ENCODE results near the gene CYP3A7.

Gene CYP3A7

GRCh38 chr7:99733448-99733847 lies 1.5 kb downstream of the CYP3A7 start:
- TF ChIP-seq, protein P1, sequence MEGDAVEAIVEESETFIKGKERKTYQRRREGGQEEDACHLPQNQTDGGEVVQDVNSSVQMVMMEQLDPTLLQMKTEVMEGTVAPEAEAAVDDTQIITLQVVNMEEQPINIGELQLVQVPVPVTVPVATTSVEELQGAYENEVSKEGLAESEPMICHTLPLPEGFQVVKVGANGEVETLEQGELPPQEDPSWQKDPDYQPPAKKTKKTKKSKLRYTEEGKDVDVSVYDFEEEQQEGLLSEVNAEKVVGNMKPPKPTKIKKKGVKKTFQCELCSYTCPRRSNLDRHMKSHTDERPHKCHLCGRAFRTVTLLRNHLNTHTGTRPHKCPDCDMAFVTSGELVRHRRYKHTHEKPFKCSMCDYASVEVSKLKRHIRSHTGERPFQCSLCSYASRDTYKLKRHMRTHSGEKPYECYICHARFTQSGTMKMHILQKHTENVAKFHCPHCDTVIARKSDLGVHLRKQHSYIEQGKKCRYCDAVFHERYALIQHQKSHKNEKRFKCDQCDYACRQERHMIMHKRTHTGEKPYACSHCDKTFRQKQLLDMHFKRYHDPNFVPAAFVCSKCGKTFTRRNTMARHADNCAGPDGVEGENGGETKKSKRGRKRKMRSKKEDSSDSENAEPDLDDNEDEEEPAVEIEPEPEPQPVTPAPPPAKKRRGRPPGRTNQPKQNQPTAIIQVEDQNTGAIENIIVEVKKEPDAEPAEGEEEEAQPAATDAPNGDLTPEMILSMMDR (conservative IDR thresholded peaks at IDR 0.05; ENCODE audit: low read depth, low read length): peak; percentile 63
- no peaks in the 10 kb centered on the region for H3K36me3 ChIP-seq (ENCODE audit: insufficient read depth)
- H3K79me2 ChIP-seq (ENCODE audit: insufficient read depth, low read depth): no peaks in the 10 kb centered on the region
- no peak overlapping the region for H2AFZ ChIP-seq (ENCODE audit: low read depth)
- H3K4me2 ChIP-seq: no peak overlapping the region
- H3K27me3 ChIP-seq (ENCODE audit: insufficient read depth, low read depth): no peaks in the 10 kb centered on the region
- no peaks in the 10 kb centered on the region for H4K20me1 ChIP-seq (ENCODE audit: insufficient read depth)
- H3K27ac ChIP-seq: no peak overlapping the region
- H3K4me3 ChIP-seq (IDR thresholded peaks at IDR 0.05; ENCODE audit: insufficient read depth, low read depth, low read length): no peak overlapping the region
- H3K4me1 ChIP-seq (ENCODE audit: low read depth, poor library complexity, severe bottlenecking): no peaks in the 10 kb centered on the region
- H3K9ac ChIP-seq: no peak overlapping the region

GRCh38 chr7:99733003-99733402 lies 2.0 kb downstream of the CYP3A7 start:
- Histone ChIP-seq H4K20me1 (ENCODE audit: insufficient read depth) (no peaks in the 10 kb centered on the region), H3K36me3 (ENCODE audit: insufficient read depth) (no peaks in the 10 kb centered on the region), H3K9ac (no peak overlapping the region), H2AFZ (ENCODE audit: low read depth) (no peak overlapping the region), H3K79me2 (ENCODE audit: insufficient read depth, low read depth) (no peaks in the 10 kb centered on the region), H3K4me1 (ENCODE audit: low read depth, poor library complexity, severe bottlenecking) (no peaks in the 10 kb centered on the region), H3K27ac (no peak overlapping the region), H3K4me2 (no peak overlapping the region), H3K4me3 (IDR thresholded peaks at IDR 0.05; ENCODE audit: insufficient read depth, low read depth, low read length) (no peak overlapping the region), H3K27me3 (ENCODE audit: insufficient read depth, low read depth) (no peaks in the 10 kb centered on the region)
- TF ChIP-seq, protein P1 (conservative IDR thresholded peaks at IDR 0.05; ENCODE audit: low read depth, low read length): no peak

- TF ChIP-seq, protein P1 (conservative IDR thresholded peaks at IDR 0.05; ENCODE audit: low read depth, low read length): no peak
- Histone ChIP-seq H3K4me3 (IDR thresholded peaks at IDR 0.05; ENCODE audit: insufficient read depth, low read depth, low read length) (no peak overlapping the region), H3K36me3 (ENCODE audit: insufficient read depth) (no peaks in the 10 kb centered on the region), H3K9ac (no peak overlapping the region), H3K79me2 (ENCODE audit: insufficient read depth, low read depth) (no peaks in the 10 kb centered on the region), H3K4me1 (ENCODE audit: low read depth, poor library complexity, severe bottlenecking) (no peaks in the 10 kb centered on the region), H2AFZ (ENCODE audit: low read depth) (no peak overlapping the region), H3K27ac (no peak overlapping the region), H4K20me1 (ENCODE audit: insufficient read depth) (no peaks in the 10 kb centered on the region), H3K4me2 (no peak overlapping the region), H3K27me3 (ENCODE audit: insufficient read depth, low read depth) (no peaks in the 10 kb centered on the region)
These were observed 3.2 kb downstream of the CYP3A7 start for GRCh38 chr7:99731638-99732374.

- Histone ChIP-seq H3K27ac (no peak overlapping the region), H3K4me1 (ENCODE audit: low read depth, poor library complexity, severe bottlenecking) (no peaks in the 10 kb centered on the region), H4K20me1 (ENCODE audit: insufficient read depth) (no peaks in the 10 kb centered on the region), H2AFZ (ENCODE audit: low read depth) (no peak overlapping the region), H3K36me3 (ENCODE audit: insufficient read depth) (no peaks in the 10 kb centered on the region), H3K4me2 (no peak overlapping the region), H3K9ac (no peak overlapping the region), H3K79me2 (ENCODE audit: insufficient read depth, low read depth) (no peaks in the 10 kb centered on the region), H3K4me3 (IDR thresholded peaks at IDR 0.05; ENCODE audit: insufficient read depth, low read depth, low read length) (no peak overlapping the region), H3K27me3 (ENCODE audit: insufficient read depth, low read depth) (no peaks in the 10 kb centered on the region)
- TF ChIP-seq, protein P1 (conservative IDR thresholded peaks at IDR 0.05; ENCODE audit: low read depth, low read length): no peak
These were observed 4.0 kb downstream of the CYP3A7 start for GRCh38 chr7:99730992-99731391.
